Tibial nerve (tissue), 4 donors: Measurements from ENCODE around the gene KIAA0040. TPM values are rescaled to one million over a fixed set of nuclear protein-coding genes. Genes with fewer than 3 reads are reported as not detected.

Source experiments
- DNase-seq, 2 donors: peaks; one replicate each; pipeline ENCODE4 v3.0.0-alpha.2; 2019; ENCODE audit warnings: low spot score in 2 of 2
- H3K27ac ChIP-seq, 4 donors: fragments of 200-600 bp; sonication (generic) in 3 of 4; one replicate each; pipeline ENCODE4 v1.5.1; 2017 to 2019; ENCODE audit warnings: mild to moderate bottlenecking in 1 of 4
- H3K27me3 ChIP-seq, 2 donors: fragments of 200-600 bp; sonication (generic) in 1 of 2; one replicate each; pipeline versions ENCODE4 v1.5.1 to v1.6.0; 2017 to 2019
- H3K36me3 ChIP-seq, 3 donors: fragments of 200-600 bp; sonication (generic); one replicate each; pipeline ENCODE4 v1.5.1; 2018 to 2019
- H3K4me1 ChIP-seq, 4 donors: fragments of 200-600 bp; sonication (generic) in 3 of 4; one replicate each; pipeline ENCODE4 v1.5.1; 2017 to 2019
- H3K4me3 ChIP-seq, 4 donors: fragments of 200-600 bp; sonication (generic) in 3 of 4; one replicate each; pipeline ENCODE4 v1.5.1; 2017 to 2019; ENCODE audit warnings: mild to moderate bottlenecking in 1 of 4, moderate library complexity in 1 of 4
- H3K9me3 ChIP-seq, 4 donors: fragments of 200-600 bp; sonication (generic) in 3 of 4; one replicate each; pipeline ENCODE4 v1.5.1; 2017 to 2019
- EP300 ChIP-seq, 2 donors: sonication (generic); formaldehyde crosslinking; IDR thresholded peaks; one replicate each; pipeline ENCODE4 v1.6.1; 2017; ENCODE audit warnings: antibody characterized with exemption in 2 of 2, mild to moderate bottlenecking in 1 of 2
- POLR2A ChIP-seq, 2 donors: fragments of 450-650 bp; IDR thresholded peaks; one replicate each; pipeline ENCODE4 v1.6.1; 2017; ENCODE audit warnings: antibody characterized with exemption in 2 of 2, mild to moderate bottlenecking in 2 of 2, moderate library complexity in 2 of 2
- WGBS, 2 donors: methylation state at CpG; one replicate each; pipeline ENCODE4 v1.1.5; 2018; 5-methylcytosine and 5-hydroxymethylcytosine counted together
- total RNA-seq, 4 donors: library from RNA; depleted of rRNA; stranded (reverse); fragments of >200 nt; gene quantifications; one replicate each; pipeline ENCODE4 v1.1.0, GENCODE V29; 2016
- TF ChIP-seq, protein P1 (sequence below), 5 experiments: fragments of 200-600 bp in 3 of 5; fragments of 450-650 bp in 2 of 5; sonication (generic) in 3 of 5; IDR thresholded peaks; one replicate each; pipeline ENCODE4 v1.5.1; 2016 to 2019; ENCODE audit warnings: antibody characterized with exemption in 5 of 5, mild to moderate bottlenecking in 3 of 5, moderate library complexity in 2 of 5

Gene KIAA0040
- total RNA-seq, 4 donors from 2014 or later, result 16.9 to 28.8 (median 20.3) TPM

DNA sequence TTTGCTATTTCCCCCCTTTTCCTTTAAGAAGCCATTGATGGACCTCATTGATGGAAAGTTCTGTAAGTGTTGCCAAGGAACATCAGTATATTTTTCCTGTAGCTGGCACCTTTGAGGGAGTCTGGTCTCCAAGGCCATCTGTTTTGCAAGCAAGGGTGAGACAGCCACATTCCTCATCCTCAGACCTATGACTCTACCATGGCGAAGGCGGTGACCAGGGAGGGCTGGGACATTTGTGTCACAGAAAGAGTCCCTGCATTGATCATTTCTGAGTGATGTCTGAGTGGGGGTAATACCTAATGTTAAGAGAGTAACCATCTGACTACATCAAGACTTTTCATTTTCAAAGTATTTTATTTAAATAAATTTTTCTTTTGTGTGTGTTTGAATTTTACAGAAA, 35.4 kb downstream of the KIAA0040 start:
- peaks cover 0 to 25% (median 5%) of the 10 kb centered on the region in 3 donors for H3K36me3 ChIP-seq
- no peak for TF ChIP-seq POLR2A (IDR thresholded peaks at IDR 0.05)
- TF ChIP-seq, protein P1, sequence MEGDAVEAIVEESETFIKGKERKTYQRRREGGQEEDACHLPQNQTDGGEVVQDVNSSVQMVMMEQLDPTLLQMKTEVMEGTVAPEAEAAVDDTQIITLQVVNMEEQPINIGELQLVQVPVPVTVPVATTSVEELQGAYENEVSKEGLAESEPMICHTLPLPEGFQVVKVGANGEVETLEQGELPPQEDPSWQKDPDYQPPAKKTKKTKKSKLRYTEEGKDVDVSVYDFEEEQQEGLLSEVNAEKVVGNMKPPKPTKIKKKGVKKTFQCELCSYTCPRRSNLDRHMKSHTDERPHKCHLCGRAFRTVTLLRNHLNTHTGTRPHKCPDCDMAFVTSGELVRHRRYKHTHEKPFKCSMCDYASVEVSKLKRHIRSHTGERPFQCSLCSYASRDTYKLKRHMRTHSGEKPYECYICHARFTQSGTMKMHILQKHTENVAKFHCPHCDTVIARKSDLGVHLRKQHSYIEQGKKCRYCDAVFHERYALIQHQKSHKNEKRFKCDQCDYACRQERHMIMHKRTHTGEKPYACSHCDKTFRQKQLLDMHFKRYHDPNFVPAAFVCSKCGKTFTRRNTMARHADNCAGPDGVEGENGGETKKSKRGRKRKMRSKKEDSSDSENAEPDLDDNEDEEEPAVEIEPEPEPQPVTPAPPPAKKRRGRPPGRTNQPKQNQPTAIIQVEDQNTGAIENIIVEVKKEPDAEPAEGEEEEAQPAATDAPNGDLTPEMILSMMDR (IDR thresholded peaks at IDR 0.05), result no peak
- TF ChIP-seq EP300 (IDR thresholded peaks at IDR 0.05), result no peak
- H3K27me3 ChIP-seq, result no peaks in the 10 kb centered on the region
- no peak for DNase-seq
- no peak overlapping the region for H3K27ac ChIP-seq
- H3K4me1 ChIP-seq, result peaks cover 0 to 7% (median 0%) of the 10 kb centered on the region in 4 donors
- WGBS, 2 donors, result 91 to 93% methylated on average over 2 of the region's 2 CpGs
- no peaks in the 10 kb centered on the region for H3K9me3 ChIP-seq
- H3K4me3 ChIP-seq, result no peak overlapping the region

DNA sequence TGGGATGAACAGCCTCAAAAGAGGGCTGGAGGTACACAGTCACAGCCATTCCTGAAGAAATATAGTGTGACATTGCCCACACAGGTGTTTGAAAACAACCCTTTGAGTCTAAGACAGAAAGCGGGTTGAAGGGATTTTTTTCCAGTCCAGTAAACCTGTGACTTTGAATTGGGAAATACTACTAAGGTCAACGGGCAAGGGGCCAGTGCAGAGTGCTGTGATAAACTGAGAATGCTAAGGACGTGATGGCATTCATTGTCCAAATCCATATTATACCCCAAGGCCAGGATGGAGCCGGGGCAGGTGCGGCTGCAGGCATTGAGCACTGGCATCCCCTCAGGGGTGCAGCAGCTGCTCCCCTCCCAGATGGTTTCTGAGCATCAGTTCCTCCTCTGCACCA, 36.6 kb downstream of the KIAA0040 start:
- WGBS, 2 donors, result 83 to 93% methylated on average over 5 of the region's 5 CpGs
- no peaks in the 10 kb centered on the region for H3K27me3 ChIP-seq
- TF ChIP-seq, protein P1 (IDR thresholded peaks at IDR 0.05), result no peak
- TF ChIP-seq EP300 (IDR thresholded peaks at IDR 0.05), result no peak
- no peak for TF ChIP-seq POLR2A (IDR thresholded peaks at IDR 0.05)

DNA sequence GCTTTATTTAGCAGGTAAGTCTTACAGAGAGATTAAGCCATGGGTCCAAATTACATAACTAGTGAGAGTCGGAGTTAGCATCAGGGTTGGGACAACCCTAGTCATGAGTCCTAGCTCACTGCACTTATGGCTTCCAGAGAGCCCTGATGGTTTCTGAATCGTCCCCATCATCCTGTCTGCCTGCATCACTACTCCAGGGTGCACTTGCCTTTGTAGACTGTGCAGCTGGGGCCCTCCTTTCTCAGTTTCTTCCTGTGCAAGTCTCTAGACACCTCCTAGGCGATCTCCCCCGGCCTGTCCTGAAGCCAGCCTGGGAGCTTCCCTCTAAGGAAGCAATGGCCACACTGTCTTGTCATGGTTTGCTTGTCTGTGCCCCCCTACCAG, 37.1 kb downstream of the KIAA0040 start:
- Histone ChIP-seq H3K36me3 (peaks cover 0 to 11% (median 0%) of the 10 kb centered on the region in 3 donors), H3K9me3 (no peaks in the 10 kb centered on the region), H3K4me3 (no peak overlapping the region), H3K4me1 (peaks cover 0 to 8% (median 3%) of the 10 kb centered on the region in 4 donors), H3K27me3 (no peaks in the 10 kb centered on the region), H3K27ac (no peak overlapping the region)
- WGBS, 2 donors, result 78 to 84% methylated on average over 4 of the region's 4 CpGs
- no peak for DNase-seq
- TF ChIP-seq POLR2A (IDR thresholded peaks at IDR 0.05), result no peak
- TF ChIP-seq, protein P1 (IDR thresholded peaks at IDR 0.05), result no peak
- no peak for TF ChIP-seq EP300 (IDR thresholded peaks at IDR 0.05)

More for the DNA sequence above, 36.6 kb downstream of the KIAA0040 start:
- no peaks in the 10 kb centered on the region for H3K9me3 ChIP-seq
- DNase-seq, result no peak
- H3K27ac ChIP-seq, result no peak overlapping the region
- H3K4me1 ChIP-seq, result peaks cover 0 to 8% (median 3%) of the 10 kb centered on the region in 4 donors
- H3K4me3 ChIP-seq, result no peak overlapping the region
- peaks cover 0 to 16% (median 4%) of the 10 kb centered on the region in 3 donors for H3K36me3 ChIP-seq

DNA sequence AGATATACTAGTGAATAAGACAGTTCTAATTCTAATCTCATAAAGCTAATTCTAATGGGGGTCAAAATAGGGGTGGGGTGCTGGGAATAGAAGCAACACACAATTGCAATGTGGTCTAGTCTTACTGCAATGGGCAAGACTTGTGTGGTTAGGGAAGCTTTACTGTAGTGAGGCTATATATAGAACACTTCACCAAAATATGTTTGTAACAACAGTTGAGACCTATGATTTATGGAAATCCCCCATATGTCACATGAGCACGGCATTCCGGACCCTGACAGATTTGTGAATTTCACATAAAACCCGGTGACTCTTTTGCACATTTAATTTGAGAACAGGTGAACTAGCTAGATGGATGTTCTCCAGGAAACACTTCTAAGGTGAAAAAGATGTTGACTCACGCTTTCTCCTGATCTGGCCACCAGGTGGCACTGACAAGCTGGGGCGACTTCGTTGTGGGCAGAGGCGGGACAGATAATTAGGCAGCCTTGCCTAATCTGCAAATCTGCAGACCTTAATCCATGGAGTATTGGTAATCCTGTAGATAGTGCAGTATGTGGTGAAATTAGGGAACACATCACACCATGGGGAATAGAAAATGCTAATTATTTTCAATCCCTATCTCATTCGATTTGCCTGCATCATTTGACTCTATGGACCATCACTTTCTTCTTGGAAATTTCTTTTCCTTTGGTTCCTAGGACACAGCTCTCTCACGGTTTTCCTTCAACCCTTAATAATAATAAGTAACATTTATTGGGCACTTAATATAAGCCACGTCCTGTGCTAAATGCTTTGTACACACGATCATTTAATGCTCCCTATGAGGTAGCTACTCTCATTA, 37.7 kb downstream of the KIAA0040 start:
- Histone ChIP-seq H3K36me3 (peaks cover 0 to 5% (median 0%) of the 10 kb centered on the region in 3 donors), H3K27me3 (no peaks in the 10 kb centered on the region), H3K9me3 (no peaks in the 10 kb centered on the region), H3K4me1 (peaks cover 0 to 8% (median 3%) of the 10 kb centered on the region in 4 donors), H3K27ac (no peak overlapping the region), H3K4me3 (no peak overlapping the region)
- WGBS, 2 donors, result 26 to 29% methylated on average over 11 of the region's 11 CpGs
- peak; percentile 64 to 77 for DNase-seq
- TF ChIP-seq, protein P1 (IDR thresholded peaks at IDR 0.05), result peak; percentile 77 to 92 (median 80)
- TF ChIP-seq EP300 (IDR thresholded peaks at IDR 0.05), result peak in 1 of 2 donors; percentile 31
- TF ChIP-seq POLR2A (IDR thresholded peaks at IDR 0.05), result no peak

DNA sequence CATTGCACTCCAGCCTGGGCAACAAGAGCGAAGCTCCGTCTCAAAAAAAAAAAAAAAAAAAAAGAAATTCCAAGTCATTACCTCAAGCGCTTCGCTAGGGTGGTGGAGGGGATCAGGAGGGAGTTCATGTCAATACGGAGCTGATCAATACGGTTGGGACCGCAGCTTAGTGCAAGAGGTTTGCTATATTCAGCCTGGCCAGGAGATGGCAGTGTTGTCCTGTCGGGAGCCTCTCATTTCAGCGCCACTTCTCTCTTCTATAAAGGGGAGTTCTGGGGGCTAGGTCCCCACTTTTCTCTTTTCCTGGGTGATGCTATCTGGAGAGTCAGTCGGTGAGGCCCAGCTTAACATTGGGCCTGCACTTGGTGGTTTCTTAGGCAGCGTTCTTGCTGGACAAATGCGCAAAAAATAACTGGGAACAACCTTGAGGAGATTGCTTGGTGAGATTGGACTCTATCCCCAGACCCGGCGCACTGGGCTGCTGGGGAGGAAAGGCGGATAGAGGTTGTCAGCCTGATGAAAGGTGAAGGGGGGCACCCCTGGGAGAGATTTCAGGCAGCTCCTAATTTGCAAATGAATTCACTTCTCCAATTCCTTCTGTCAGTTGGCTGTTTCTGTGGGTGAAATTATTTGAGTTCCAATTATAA, 40.4 kb downstream of the KIAA0040 start:
- DNase-seq, result peak; percentile 32 to 68
- no peaks in the 10 kb centered on the region for H3K27me3 ChIP-seq
- no peaks in the 10 kb centered on the region for H3K36me3 ChIP-seq
- H3K4me1 ChIP-seq, result peaks cover 0 to 8% (median 3%) of the 10 kb centered on the region in 4 donors
- H3K9me3 ChIP-seq, result no peaks in the 10 kb centered on the region
- H3K27ac ChIP-seq, result no peak overlapping the region
- TF ChIP-seq POLR2A (IDR thresholded peaks at IDR 0.05), result no peak
- TF ChIP-seq, protein P1 (IDR thresholded peaks at IDR 0.05), result peak; percentile 80 to 88 (median 84)
- no peak for TF ChIP-seq EP300 (IDR thresholded peaks at IDR 0.05)
- no peak overlapping the region for H3K4me3 ChIP-seq
- 12% methylated on average over 15 of the region's 15 CpGs for WGBS, 2 donors
